Endothelial cell of umbilical vein (primary cell): ENCODE results near the gene PXYLP1. TPM values are rescaled to one million over a fixed set of nuclear protein-coding genes. Genes with fewer than 3 reads are reported as not detected.

Experiments
- BruUV-seq: library from RNA; stranded (reverse); fragments of 400-500 nt; replicated peaks from 2 replicates; lab custom pipeline; 2021; lab: Mats Ljungman, UMichigan
- CTCF ChIA-PET: fragments of 300-600, 350-600 bp; sonication (Branson Sonifier 250); formaldehyde crosslinking; loops from one replicate; lab custom pipeline; 2021; ENCODE audit warnings: antibody characterized with exemption, inconsistent platforms; lab: Charles Lee
- POLR2A ChIA-PET: fragments of 300-600, 350-600 bp; sonication (Branson Sonifier 250); formaldehyde crosslinking; loops from one replicate; lab custom pipeline; 2021; ENCODE audit warnings: antibody characterized with exemption, inconsistent platforms; lab: Charles Lee
- DNase-seq: peaks from one replicate; pipeline ENCODE4 v3.0.0-alpha.2; 2011; ENCODE audit warnings: low read depth, low spot score
- FAIRE-seq: peaks from 2 replicates; lab custom pipeline; 2011; peaks lifted over from hg19 to GRCh38; lab: Jason Lieb, UNC
- H2AFZ ChIP-seq: 2 replicates; pipeline ENCODE4 v1.6.0; 2012; ENCODE audit warnings: low read depth, low read length, control low read depth, inconsistent platforms
- H3K27ac ChIP-seq: 2 replicates; pipeline ENCODE4 v1.5.1; 2011; ENCODE audit warnings: low read depth, mild to moderate bottlenecking, control low read depth, low read length, moderate library complexity; ENCODE audit not compliant: insufficient read depth
- H3K27me3 ChIP-seq, 2 experiments: 2 replicates each; pipeline versions ENCODE4 v1.6.0 to v1.6.1; 2011; ENCODE audit warnings: low read length in 2 of 2, mixed read lengths in 1 of 2; ENCODE audit not compliant: control insufficient read depth in 2 of 2, insufficient read depth in 2 of 2
- H3K36me3 ChIP-seq, 2 experiments: 2 replicates in 1 of 2; 3 replicates in 1 of 2; pipeline ENCODE4 v1.5.1; 2011; ENCODE audit warnings: low read length in 2 of 2, mild to moderate bottlenecking in 1 of 2, moderate library complexity in 1 of 2; ENCODE audit not compliant: control insufficient read depth in 2 of 2, insufficient read depth in 2 of 2; ENCODE audit errors: extremely low read depth in 1 of 2
- H3K4me1 ChIP-seq: 3 replicates; pipeline ENCODE4 v1.5.1; 2011; ENCODE audit warnings: mild to moderate bottlenecking, low read length; ENCODE audit not compliant: control insufficient read depth, insufficient read depth; ENCODE audit errors: extremely low read depth
- H3K4me2 ChIP-seq: 2 replicates; pipeline ENCODE4 v1.6.1; 2011; ENCODE audit warnings: low read length, control low read depth, mixed read lengths; ENCODE audit not compliant: insufficient read depth
- H3K4me3 ChIP-seq, 3 experiments: fragments of 200-600 bp in 1 of 3; sonication (generic), shearing (Covaris generic) in 1 of 3; replicated peaks in 1 of 3; 2 replicates each; pipeline ENCODE4 v1.5.1; 2011 to 2016; ENCODE audit warnings: control low read depth in 3 of 3, low read length in 3 of 3, mild to moderate bottlenecking in 2 of 3, inconsistent platforms in 1 of 3, low read depth in 1 of 3, moderate library complexity in 1 of 3; ENCODE audit not compliant: insufficient read depth in 1 of 3
- H3K79me2 ChIP-seq: 2 replicates; pipeline ENCODE4 v1.6.0; 2012; ENCODE audit warnings: low read length, inconsistent platforms; ENCODE audit not compliant: control insufficient read depth, insufficient read depth
- H3K9ac ChIP-seq: replicated peaks from 2 replicates; pipeline ENCODE3; 2011; ENCODE audit warnings: low read length, control low read depth; ENCODE audit not compliant: insufficient read depth; ENCODE audit errors: extremely low read depth
- H3K9me1 ChIP-seq: replicated peaks from 3 replicates; pipeline ENCODE4 v1.6.0; 2011; ENCODE audit warnings: mild to moderate bottlenecking, low read length; ENCODE audit not compliant: control insufficient read depth, insufficient read depth; ENCODE audit errors: extremely low read depth
- H3K9me3 ChIP-seq: replicated peaks from 2 replicates; pipeline ENCODE4 v1.5.1; 2012; ENCODE audit warnings: low read length, inconsistent platforms; ENCODE audit not compliant: control insufficient read depth, insufficient read depth
- H4K20me1 ChIP-seq: replicated peaks from 2 replicates; pipeline ENCODE3; 2011; ENCODE audit warnings: mild to moderate bottlenecking, low read length; ENCODE audit not compliant: control insufficient read depth, insufficient read depth; ENCODE audit errors: extremely low read depth
- CTCF ChIP-seq, 2 donors: IDR thresholded peaks; 1 replicate in 1 of 2; 2 replicates in 1 of 2; pipeline ENCODE4 v1.5.1; 2011; ENCODE audit warnings: low read length in 2 of 2, mild to moderate bottlenecking in 2 of 2, moderate library complexity in 2 of 2, control low read depth in 1 of 2, inconsistent platforms in 1 of 2, low read depth in 1 of 2; ENCODE audit not compliant: insufficient read depth in 1 of 2; ENCODE audit errors: extremely low read depth in 1 of 2
- EZH2 ChIP-seq: IDR thresholded peaks from 2 replicates; pipeline ENCODE4 v1.6.1; 2012; ENCODE audit warnings: borderline replicate concordance, low read depth, mild to moderate bottlenecking, moderate library complexity, low read length, inconsistent platforms; ENCODE audit not compliant: severe bottlenecking
- FOS ChIP-seq: IDR thresholded peaks from 2 replicates; pipeline ENCODE4 v1.6.1; 2011; ENCODE audit warnings: mild to moderate bottlenecking, low read length, moderate library complexity, borderline replicate concordance; ENCODE audit not compliant: insufficient read depth
- GATA2 ChIP-seq: IDR thresholded peaks from 2 replicates; pipeline ENCODE4 v1.7.0; 2011; ENCODE audit warnings: low read depth, mild to moderate bottlenecking, moderate library complexity, mixed read lengths, low read length; ENCODE audit not compliant: insufficient read length, insufficient read depth
- JUN ChIP-seq: IDR thresholded peaks from 2 replicates; pipeline ENCODE4 v1.6.1; 2011; ENCODE audit warnings: borderline replicate concordance, low read depth; ENCODE audit not compliant: insufficient read length, insufficient read depth
- MAX ChIP-seq: IDR thresholded peaks from 2 replicates; pipeline ENCODE4 v1.6.1; 2011; ENCODE audit not compliant: insufficient read depth, insufficient read length
- MYC ChIP-seq: IDR thresholded peaks from one replicate; pipeline ENCODE4 v1.6.1; 2011; ENCODE audit warnings: mild to moderate bottlenecking, low read depth, low read length
- POLR2AphosphoS5 ChIP-seq: IDR thresholded peaks from 2 replicates; pipeline ENCODE4 v1.6.1; 2012; ENCODE audit warnings: low read depth, mild to moderate bottlenecking, control low read depth, low read length, moderate library complexity; ENCODE audit not compliant: insufficient read depth
- dilution Hi-C: fragments of 300-500 bp; cut with MboI; formaldehyde crosslinking; loops from one replicate; pipeline ENCODE4 v1.15.0; 2019; ENCODE audit warnings: low sequenced_read_pairs; ENCODE audit not compliant: extremely low pct_ligation_motif_present
- intact Hi-C: fragments of 100-400 bp; cut with micrococcal nuclease; formaldehyde crosslinking; loops from one replicate; pipeline ENCODE4 v1.10.0; 2022
- polyA plus RNA-seq, 4 experiments: library from polyadenylated mRNA; depleted of rRNA in 3 of 4; stranded (reverse) in 3 of 4; unstranded in 1 of 4; fragments of >200 nt; gene quantifications; 2 replicates each; pipeline versions ENCODE4 v1.2.1 to v1.2.3, GENCODE V29; 2011 to 2012; ENCODE audit warnings: missing spikeins in 1 of 4
- total RNA-seq: library from RNA; stranded (reverse); gene quantifications from 2 replicates; pipeline ENCODE4 v1.2.3, GENCODE V29; 2021

Gene PXYLP1
- total and polyA plus RNA-seq, 2 donors (not counting 3 experiments of a cell fraction or from before 2014, with no cell fraction given) = 0.84 to 1.7 TPM

GRCh38 chr3:141273700-141274410 lies 42.2 kb downstream of the PXYLP1 start:
- Histone ChIP-seq H2AFZ (no peak overlapping the region), H3K9me1 (no peaks in the 10 kb centered on the region), H4K20me1 (no peaks in the 10 kb centered on the region), H3K27me3 (peaks cover 0 to 1% of the 10 kb centered on the region in 2 experiments), H3K4me3 (no peak overlapping the region), H3K4me2 (no peak overlapping the region), H3K36me3 (no peaks in the 10 kb centered on the region), H3K27ac (no peak overlapping the region), H3K9ac (no peak overlapping the region), H3K9me3 (no peaks in the 10 kb centered on the region), H3K79me2 (no peaks in the 10 kb centered on the region), H3K4me1 (peaks cover 4% of the 10 kb centered on the region)
- intact Hi-C loops (no loop called here), dilution Hi-C loops (no loop called here)
- CTCF ChIA-PET = no interaction called here
- POLR2A ChIA-PET = no interaction called here
- FAIRE-seq (no peak), DNase-seq (no peak)
- TF ChIP-seq JUN = no peak
- TF ChIP-seq MYC = no peak
- TF ChIP-seq GATA2 = no peak
- no peak for TF ChIP-seq POLR2AphosphoS5
- TF ChIP-seq CTCF (IDR thresholded peaks at IDR 0.05; ENCODE audit: extremely low read depth in 1 of 2, insufficient read depth in 1 of 2, low read depth in 1 of 2, low read length in 2 of 2) = no peak
- TF ChIP-seq EZH2 = no peak
- TF ChIP-seq FOS = no peak
- no peak for TF ChIP-seq MAX
- no TSS peak for BruUV-seq
